Testis (tissue), 2 donors: ENCODE results near the gene TBC1D21.

Source experiments
- POLR2A ChIP-seq: fragments of 450-650 bp; IDR thresholded peaks from one replicate; pipeline ENCODE4 v1.6.1; 2017; ENCODE audit warnings: antibody characterized with exemption, mild to moderate bottlenecking, moderate library complexity
- TF ChIP-seq, protein P1 (sequence below), 3 experiments: fragments of 450-650 bp in 2 of 3; fragments of 200-600 bp in 1 of 3; sonication (generic) in 1 of 3; IDR thresholded peaks; one replicate each; pipeline ENCODE4 v1.5.1; 2016 to 2019; ENCODE audit warnings: antibody characterized with exemption in 3 of 3, mild to moderate bottlenecking in 2 of 3, moderate library complexity in 1 of 3

DNA sequence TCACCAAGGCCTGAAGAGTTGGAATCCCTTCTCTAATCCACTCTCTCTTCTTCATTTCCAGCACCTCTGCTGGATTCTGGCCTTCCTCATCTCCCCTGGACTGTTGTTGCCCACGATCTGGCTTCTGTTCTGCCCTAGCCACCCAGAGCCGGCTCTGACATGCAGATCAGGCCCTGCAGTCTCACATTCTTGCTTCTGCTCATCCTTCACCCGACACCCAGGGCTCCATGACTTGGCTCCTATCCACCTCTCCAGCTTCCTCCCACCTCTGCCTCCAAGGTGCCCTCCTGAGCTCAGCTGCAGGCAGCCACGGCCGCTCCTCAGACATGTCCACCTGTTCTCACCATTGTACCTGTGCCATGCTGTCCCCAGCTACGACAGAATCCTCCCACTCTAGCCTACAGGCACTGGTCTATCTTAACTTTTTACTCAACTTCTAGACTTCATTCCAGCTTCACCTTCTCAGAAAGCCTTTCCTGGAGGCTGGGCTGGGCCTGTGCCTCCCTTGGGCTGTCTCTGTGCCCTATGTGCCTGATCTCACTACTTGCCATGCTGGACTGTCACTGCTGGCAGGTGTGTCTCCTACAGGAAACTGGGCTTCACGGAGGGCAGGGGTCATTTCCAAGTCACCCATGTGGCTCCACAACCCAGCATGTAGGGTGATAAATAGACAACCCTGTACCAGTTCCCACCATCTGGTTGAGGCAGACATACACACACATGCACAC, 16.0 kb upstream of the TBC1D21 start:
- TF ChIP-seq POLR2A, result no peak
- TF ChIP-seq, protein P1, sequence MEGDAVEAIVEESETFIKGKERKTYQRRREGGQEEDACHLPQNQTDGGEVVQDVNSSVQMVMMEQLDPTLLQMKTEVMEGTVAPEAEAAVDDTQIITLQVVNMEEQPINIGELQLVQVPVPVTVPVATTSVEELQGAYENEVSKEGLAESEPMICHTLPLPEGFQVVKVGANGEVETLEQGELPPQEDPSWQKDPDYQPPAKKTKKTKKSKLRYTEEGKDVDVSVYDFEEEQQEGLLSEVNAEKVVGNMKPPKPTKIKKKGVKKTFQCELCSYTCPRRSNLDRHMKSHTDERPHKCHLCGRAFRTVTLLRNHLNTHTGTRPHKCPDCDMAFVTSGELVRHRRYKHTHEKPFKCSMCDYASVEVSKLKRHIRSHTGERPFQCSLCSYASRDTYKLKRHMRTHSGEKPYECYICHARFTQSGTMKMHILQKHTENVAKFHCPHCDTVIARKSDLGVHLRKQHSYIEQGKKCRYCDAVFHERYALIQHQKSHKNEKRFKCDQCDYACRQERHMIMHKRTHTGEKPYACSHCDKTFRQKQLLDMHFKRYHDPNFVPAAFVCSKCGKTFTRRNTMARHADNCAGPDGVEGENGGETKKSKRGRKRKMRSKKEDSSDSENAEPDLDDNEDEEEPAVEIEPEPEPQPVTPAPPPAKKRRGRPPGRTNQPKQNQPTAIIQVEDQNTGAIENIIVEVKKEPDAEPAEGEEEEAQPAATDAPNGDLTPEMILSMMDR (IDR thresholded peaks at IDR 0.05), result no peak
